ENCODE results near the gene MAGI1.

MAGI1 gene

DNA sequence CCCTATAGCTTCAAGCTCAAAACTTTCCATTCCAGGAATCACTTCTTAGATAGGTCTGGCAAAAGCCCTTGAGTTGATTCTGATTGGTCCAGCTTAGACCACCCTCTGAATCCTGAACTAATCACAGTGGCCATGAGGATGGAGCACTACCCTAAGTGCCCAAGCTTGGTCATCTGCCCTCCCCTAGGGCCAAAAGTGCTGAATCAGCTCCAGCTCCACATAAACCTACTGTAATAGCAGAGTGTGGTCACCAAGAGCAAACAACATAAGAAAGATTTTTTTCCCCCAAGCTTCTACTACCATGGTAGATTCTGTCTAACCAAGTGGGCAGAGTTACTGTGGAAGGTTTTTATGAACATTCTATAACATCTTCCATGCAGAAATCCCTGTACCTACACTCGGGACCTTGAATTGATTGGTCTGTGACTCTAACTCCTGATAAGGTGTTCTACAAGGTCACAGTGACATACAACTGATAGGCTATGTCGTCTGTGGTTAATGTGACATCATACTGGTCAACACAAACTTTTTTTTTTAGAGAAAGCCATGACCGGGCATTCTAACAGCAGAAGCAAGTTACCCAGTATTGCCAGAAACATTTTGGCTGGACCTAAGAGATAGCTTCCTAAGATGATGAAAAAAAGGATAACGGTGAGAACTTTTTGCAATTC, 320.9 kb downstream of the MAGI1 start:
- TF ChIP-seq, protein P1, sequence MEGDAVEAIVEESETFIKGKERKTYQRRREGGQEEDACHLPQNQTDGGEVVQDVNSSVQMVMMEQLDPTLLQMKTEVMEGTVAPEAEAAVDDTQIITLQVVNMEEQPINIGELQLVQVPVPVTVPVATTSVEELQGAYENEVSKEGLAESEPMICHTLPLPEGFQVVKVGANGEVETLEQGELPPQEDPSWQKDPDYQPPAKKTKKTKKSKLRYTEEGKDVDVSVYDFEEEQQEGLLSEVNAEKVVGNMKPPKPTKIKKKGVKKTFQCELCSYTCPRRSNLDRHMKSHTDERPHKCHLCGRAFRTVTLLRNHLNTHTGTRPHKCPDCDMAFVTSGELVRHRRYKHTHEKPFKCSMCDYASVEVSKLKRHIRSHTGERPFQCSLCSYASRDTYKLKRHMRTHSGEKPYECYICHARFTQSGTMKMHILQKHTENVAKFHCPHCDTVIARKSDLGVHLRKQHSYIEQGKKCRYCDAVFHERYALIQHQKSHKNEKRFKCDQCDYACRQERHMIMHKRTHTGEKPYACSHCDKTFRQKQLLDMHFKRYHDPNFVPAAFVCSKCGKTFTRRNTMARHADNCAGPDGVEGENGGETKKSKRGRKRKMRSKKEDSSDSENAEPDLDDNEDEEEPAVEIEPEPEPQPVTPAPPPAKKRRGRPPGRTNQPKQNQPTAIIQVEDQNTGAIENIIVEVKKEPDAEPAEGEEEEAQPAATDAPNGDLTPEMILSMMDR (IDR thresholded peaks at IDR 0.05; ENCODE audit: insufficient read depth, low read length), result no peak
- TF ChIP-seq GABPA (IDR thresholded peaks at IDR 0.05; ENCODE audit: low read depth) (no peak), SPI1 (IDR thresholded peaks at IDR 0.05; ENCODE audit: borderline replicate concordance, low read depth) (no peak), POLR2AphosphoS5 (IDR thresholded peaks at IDR 0.05; ENCODE audit: low read depth) (no peak)
- TF ChIP-seq, protein P2, sequence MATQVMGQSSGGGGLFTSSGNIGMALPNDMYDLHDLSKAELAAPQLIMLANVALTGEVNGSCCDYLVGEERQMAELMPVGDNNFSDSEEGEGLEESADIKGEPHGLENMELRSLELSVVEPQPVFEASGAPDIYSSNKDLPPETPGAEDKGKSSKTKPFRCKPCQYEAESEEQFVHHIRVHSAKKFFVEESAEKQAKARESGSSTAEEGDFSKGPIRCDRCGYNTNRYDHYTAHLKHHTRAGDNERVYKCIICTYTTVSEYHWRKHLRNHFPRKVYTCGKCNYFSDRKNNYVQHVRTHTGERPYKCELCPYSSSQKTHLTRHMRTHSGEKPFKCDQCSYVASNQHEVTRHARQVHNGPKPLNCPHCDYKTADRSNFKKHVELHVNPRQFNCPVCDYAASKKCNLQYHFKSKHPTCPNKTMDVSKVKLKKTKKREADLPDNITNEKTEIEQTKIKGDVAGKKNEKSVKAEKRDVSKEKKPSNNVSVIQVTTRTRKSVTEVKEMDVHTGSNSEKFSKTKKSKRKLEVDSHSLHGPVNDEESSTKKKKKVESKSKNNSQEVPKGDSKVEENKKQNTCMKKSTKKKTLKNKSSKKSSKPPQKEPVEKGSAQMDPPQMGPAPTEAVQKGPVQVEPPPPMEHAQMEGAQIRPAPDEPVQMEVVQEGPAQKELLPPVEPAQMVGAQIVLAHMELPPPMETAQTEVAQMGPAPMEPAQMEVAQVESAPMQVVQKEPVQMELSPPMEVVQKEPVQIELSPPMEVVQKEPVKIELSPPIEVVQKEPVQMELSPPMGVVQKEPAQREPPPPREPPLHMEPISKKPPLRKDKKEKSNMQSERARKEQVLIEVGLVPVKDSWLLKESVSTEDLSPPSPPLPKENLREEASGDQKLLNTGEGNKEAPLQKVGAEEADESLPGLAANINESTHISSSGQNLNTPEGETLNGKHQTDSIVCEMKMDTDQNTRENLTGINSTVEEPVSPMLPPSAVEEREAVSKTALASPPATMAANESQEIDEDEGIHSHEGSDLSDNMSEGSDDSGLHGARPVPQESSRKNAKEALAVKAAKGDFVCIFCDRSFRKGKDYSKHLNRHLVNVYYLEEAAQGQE (IDR thresholded peaks at IDR 0.05; ENCODE audit: insufficient replicate concordance, low read depth), result no peak
- Histone ChIP-seq H3K4me3 (replicated peaks; ENCODE audit: insufficient read depth, low read length) (no peak overlapping the region), H3K27ac (replicated peaks) (no peak overlapping the region), H3K27me3 (ENCODE audit: insufficient read depth, poor library complexity, severe bottlenecking) (no peaks in the 10 kb centered on the region)
- DNase-seq (ENCODE audit: low read depth in 1 of 2, low spot score in 1 of 2), result no peak

DNA sequence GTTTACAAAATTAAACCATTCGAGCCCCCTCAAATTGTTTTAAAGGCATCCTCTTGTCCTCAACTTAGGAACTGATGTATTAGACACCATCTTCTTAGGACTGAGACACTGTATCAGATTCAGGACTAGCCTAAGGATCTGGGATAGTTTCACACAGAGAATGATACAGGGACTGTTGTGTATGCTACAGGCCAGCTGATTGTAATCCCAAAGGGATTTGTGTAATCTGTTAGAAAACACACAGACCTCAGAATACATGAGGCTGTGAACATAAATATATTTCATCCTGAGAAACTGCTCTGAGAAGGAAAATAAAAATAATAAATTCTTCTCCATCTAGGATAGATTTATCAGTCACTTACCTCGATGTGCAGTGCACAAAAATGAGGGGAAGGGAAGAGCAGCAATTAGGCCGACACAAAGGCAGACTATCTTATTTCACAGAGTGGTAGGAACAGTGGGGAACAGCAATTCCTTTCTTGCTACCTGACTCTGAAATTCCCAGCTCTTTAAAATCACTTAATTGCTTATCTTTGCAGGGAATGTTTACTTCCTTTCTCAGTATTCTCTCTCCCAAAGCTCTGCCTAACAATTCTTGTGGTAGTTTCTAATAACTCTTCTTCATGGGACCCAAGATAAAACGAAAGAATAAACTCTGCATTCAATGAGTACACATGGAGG, 322.5 kb downstream of the MAGI1 start:
- no peaks in the 10 kb centered on the region for H3K27me3 ChIP-seq (ENCODE audit: insufficient read depth, poor library complexity, severe bottlenecking)

DNA sequence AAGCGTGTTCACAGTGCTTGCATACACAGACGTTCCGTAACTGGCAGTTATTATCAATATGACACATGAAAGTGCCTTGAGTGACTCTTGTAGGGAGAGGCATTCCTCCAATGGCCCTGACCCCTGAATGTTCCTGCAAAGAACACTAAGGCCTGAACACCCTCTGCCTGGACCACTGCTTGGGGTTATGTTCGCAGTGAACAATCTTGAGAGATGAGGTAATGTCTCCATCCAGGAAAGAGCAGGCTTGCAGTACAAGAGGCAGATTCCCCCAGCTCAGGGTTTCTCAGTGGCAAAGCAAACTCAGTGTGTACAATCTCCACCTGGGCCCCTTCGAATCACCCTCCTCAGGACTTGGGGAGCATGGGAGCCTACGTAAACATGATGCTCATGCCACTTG, 324.6 kb downstream of the MAGI1 start:
- H3K4me3 ChIP-seq (replicated peaks; ENCODE audit: insufficient read depth, low read length), result no peak overlapping the region
- DNase-seq (ENCODE audit: low read depth in 1 of 2, low spot score in 1 of 2), result no peak
- TF ChIP-seq SPI1 (IDR thresholded peaks at IDR 0.05; ENCODE audit: borderline replicate concordance, low read depth), result no peak
- TF ChIP-seq GABPA (IDR thresholded peaks at IDR 0.05; ENCODE audit: low read depth), result no peak
- TF ChIP-seq, protein P1 (IDR thresholded peaks at IDR 0.05; ENCODE audit: insufficient read depth, low read length), result no peak
- no peak overlapping the region for H3K27ac ChIP-seq (replicated peaks)
- no peaks in the 10 kb centered on the region for H3K27me3 ChIP-seq (ENCODE audit: insufficient read depth, poor library complexity, severe bottlenecking)

More for the DNA sequence above, 322.5 kb downstream of the MAGI1 start:
- no peak overlapping the region for H3K27ac ChIP-seq (replicated peaks)
- no peak overlapping the region for H3K4me3 ChIP-seq (replicated peaks; ENCODE audit: insufficient read depth, low read length)
- TF ChIP-seq, protein P1 (IDR thresholded peaks at IDR 0.05; ENCODE audit: insufficient read depth, low read length), result no peak
- TF ChIP-seq, protein P2 (IDR thresholded peaks at IDR 0.05; ENCODE audit: insufficient replicate concordance, low read depth), result no peak
- no peak for TF ChIP-seq POLR2AphosphoS5 (IDR thresholded peaks at IDR 0.05; ENCODE audit: low read depth)
- TF ChIP-seq SPI1 (IDR thresholded peaks at IDR 0.05; ENCODE audit: borderline replicate concordance, low read depth), result no peak
- TF ChIP-seq GABPA (IDR thresholded peaks at IDR 0.05; ENCODE audit: low read depth), result no peak
- no peak for DNase-seq (ENCODE audit: low read depth in 1 of 2, low spot score in 1 of 2)

Data from HL-60 (cell line).